Activated CD8-positive, alpha-beta memory T cell treated with anti-CD3 and anti-CD28 coated beads, Interleukin-2, amount 50 U/mL, for 1 hour (primary cell): ENCODE measurements around the gene DNAH11.
"Not testable (repeated sequence)": the region's sequence is repeated elsewhere in the genome, so short reads cannot be mapped to it uniquely, and the experiment has no call there.

ENCODE experiments used
- DNase-seq: peaks from one replicate; pipeline ENCODE4 v3.0.0-alpha.2; 2020; ENCODE audit errors: extremely low read depth

Gene DNAH11

DNA sequence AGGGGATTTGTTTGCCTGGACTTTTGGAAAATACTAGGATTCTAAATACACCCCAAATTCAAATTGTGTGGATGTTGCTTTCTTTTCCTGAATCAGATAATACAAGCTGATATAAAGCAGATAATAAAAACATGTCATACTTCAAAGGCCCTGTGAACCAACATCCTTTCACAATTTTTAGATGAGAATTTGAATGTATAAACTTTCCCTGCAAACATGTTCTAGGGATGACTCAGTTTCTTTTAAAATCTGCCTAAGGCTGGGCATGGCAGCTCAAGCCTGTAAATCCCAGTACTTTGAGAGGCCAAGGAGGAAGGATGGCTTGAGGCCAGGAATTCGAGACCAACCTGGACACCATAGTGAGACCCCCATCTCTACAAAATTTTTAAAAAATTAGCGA lies 340.7 kb downstream of the DNAH11 start:
- not testable (repeated sequence) for DNase-seq

DNA sequence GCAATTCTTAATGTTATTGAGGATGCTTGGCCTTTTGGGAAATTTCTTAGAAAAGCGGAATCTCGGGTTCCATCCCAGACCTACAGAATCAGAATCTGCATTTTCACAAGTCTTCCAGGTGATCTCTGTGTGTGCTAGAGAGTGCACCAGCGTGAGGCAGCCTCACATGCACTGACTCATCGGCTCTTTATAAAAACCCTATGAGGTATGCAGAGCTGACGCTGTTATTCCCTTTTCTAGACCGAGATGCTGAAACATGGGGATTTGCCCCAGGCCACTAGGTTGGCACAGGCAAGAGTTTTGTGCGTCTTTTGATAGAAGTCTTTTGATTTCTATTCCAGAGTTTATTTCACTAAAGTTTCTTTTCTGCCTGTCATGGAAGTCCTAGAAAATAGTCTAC lies 341.7 kb downstream of the DNAH11 start:
- DNase-seq, result no peak

DNA sequence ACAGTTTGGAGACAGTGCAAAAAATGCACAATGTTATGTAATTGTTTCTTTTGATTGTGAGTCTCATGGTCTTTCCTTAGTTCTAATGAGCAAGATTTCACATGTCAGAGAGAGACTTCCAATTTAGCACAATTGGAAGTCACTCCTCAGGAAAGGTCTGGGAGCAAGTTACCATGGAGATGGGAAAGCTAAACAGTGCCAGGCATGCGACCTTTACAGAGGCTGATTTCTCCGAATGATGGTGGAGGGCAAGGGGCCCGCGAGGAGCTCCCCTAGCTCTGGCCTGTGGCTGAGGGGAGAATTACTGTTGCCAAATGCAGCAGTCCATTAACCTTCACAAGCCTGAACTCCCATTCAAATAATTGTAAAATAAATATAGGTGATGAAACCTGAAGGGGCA lies 343.6 kb downstream of the DNAH11 start:
- DNase-seq, result no peak

DNA sequence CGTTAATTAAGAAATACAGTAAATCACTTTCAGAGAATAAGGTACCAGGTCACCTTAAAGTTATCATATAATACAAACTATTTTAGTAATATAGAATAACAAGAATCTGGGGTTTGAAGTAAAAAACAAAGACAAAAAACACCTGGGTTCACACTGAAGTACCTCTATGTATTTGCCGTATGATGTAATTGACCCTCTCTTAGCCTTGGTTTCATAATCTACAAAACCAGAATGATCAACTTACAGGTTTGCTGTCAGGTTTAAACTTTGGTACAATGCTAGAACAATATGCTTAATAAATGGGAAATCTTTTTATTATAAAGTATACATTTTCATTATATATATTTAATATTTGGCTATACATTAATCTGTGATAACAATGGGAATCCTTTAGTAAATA lies 344.5 kb downstream of the DNAH11 start:
- no peak for DNase-seq

- no peak for DNase-seq
Observed at GRCh38 chr7:21887779-21888178, 344.9 kb downstream of the DNAH11 start.

GRCh38 chr7:21891291-21891690 lies 348.5 kb downstream of the DNAH11 start:
- no peak for DNase-seq

- DNase-seq, result no peak
Observed at GRCh38 chr7:21893401-21893800, 350.6 kb downstream of the DNAH11 start.

- no peak for DNase-seq
Observed at GRCh38 chr7:21898265-21898930, 355.6 kb downstream of the DNAH11 start.

GRCh38 chr7:21902240-21902639 lies 359.4 kb downstream of the DNAH11 start:
- no peak for DNase-seq

DNA sequence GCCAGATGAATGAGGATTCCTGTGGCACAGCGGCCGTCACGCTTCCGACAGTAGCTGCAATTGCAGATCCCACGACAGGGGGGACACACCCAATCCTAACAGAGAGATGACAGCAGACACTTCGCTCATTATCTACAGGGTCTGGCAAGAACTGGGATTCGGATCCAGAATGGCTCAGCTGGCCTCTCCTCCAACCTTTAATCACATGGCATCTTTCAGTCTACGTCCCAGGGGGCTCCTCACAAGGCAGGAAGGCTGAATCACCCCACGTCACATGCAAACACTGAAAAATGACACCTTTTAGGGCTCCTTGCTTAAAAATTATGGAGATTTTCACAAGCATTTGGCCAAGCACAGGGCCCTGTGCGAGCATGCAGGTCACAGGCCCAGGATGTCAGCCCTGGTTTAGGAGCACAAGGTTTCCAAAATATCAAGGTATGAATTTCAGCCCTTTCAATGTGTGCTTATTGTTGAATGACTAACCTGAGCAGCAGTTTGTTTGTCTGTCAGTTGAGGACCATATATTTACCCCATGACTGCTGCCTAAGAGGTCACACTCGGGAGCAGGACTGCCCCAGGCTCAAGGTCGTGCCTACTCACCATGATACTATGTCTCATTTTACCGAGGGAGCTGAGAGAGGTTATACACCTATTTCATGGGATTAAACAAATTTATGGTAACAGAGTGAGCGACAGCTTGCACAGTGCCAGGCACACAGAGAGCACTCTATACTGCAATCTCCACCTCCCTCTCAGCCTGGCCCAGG lies 360.4 kb downstream of the DNAH11 start:
- no peak for DNase-seq

- DNase-seq, result no peak
Observed at GRCh38 chr7:21908746-21909145, 365.9 kb downstream of the DNAH11 start.

DNA sequence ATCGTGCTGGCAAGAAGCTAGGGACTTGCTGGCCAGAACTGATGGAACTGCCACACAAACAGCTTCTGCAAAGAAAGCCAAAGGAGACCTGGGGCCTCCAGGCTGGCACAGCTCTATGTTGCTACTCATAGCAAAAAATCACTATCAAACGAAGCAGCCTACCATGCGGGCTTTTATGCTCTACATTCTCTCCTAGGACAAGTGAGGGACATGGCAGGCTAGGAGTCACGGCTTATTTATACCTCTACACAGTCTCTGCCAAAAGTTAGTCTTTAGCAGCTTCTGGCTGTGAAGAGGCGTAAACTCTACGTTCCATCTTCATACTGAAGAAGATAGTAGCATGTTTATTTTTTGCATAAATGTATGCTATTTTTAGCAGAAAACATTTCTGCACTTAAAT lies 367.4 kb downstream of the DNAH11 start:
- DNase-seq, result no peak

GRCh38 chr7:21911341-21911875 lies 368.6 kb downstream of the DNAH11 start:
- DNase-seq, result no peak

- DNase-seq, result no peak
Observed at GRCh38 chr7:21912305-21912704, 369.5 kb downstream of the DNAH11 start.

DNA sequence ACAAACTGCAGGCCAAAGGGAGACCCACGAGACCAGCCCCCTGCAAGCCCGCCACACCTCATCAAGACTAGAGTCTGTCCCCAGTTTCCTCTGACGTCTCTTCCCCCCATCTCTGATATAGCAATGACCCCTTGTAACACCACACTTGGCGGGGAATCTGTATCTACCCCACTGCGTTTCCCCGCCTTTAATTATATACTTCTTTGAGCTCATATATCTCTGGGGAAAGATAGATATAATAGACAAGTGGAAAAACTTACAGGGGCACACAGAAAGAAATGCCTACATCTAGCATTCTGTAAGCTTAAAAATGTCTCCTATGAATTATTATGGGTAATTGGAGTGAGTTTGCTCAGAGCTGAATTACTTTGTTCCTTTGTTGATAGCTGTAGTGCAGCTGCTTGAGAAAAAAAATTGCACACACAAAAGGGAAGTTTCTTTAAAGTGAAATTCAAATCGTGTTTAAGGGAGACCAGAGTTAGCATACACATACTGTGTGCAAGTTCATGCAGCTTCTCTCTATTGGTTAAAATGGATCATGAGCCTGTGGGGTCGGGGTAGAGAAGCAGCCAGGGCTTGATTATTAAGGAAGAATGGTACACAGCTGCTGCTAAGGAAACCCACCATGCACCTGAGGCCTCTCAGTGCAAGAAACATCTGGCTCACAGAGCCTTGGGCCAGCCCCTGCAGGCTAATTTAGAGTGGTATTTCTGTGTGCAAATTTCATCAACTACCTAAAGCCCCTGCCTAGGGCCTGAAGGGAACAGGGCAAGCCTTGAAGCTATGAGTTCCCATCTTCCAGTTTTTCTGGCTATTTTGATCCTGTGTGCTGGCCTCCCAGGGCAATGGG lies 370.3 kb downstream of the DNAH11 start:
- DNase-seq, result no peak

DNA sequence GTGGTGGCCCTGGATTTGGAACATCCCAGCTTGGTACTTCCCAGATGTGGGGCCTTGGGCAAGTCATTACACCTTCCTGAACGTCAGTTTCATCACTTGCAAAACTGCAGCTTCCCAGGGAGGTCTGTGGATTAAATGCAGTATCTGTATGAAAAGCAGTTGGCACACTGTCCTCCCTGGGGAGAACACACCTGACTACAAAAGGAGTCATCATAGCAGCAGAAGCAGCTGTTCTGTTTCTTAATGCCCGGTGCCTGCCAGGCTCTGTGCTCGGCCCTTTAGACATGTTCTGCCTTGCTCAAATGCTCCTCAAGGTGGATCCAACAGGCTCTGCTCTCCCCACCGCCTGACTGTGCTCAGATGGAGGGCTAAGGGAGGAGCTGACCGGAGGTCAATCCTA lies 371.8 kb downstream of the DNAH11 start:
- no peak for DNase-seq

- no peak for DNase-seq
Observed at GRCh38 chr7:21915140-21915539, 372.3 kb downstream of the DNAH11 start.

DNA sequence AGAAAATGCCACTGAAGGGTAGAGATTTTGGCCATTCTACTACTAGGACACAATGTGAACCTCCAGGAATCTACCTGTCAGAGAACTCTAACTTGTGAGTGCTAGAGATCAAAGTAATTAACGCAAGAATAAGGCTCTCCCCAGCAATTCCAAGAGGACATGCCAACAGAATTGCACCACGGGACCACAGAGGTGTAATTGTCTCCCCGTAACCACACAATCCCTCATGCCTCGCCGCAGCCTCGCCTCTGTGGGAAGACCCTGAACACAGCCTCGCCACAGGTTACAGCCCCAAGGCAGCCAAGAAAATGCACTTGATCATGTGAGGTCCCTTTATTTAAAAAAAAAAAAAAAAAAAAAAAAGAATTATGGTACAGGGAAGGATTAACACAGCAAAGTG lies 373.3 kb downstream of the DNAH11 start:
- DNase-seq, result no peak

- no peak for DNase-seq
Observed at GRCh38 chr7:21916629-21917028, 373.8 kb downstream of the DNAH11 start.

DNA sequence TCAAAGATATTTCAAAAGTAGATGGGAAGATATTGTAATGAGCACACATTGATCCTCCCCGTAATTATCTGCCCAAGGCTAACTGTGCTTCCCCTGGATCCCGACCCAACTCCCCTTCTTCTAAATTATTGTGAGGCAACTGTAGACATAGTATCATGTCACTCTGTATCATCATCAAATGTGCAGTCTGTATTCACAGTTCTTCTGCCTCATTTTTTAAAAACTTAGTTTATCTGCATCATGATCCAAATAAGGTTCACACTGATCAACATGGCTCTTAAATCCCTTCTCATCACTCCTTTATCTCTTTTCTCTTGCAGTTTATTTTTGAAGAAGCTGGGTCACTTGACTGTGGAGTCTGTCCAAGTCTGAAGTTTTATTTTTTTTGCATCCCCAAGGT lies 375.4 kb downstream of the DNAH11 start:
- no peak for DNase-seq

GRCh38 chr7:21920936-21921335 lies 378.1 kb downstream of the DNAH11 start:
- no peak for DNase-seq

DNA sequence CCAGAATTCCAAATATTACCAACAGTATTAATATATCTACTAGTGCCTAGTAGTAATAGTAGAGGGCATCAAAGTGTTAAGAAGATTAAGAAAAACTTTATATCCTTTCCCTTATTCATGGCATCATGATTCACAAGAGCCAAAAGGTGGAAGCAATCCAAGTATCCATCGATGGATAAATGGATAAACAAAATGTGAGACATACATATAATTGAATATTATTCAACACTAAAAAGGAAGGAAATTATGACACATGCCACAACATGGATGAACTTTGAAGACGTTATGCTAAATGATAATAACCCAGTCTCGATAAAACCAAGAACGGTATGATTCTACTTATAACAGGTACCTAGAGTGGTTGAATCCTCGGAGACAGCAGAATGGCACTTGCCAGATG lies 379.8 kb downstream of the DNAH11 start:
- DNase-seq, result no peak
